GM12878 (cell line): ENCODE data around the gene ARHGEF17. TPM values are rescaled to one million over a fixed set of nuclear protein-coding genes. Genes with fewer than 3 reads are reported as not detected.

Source experiments
- ATF7 ChIP-seq: fragments of 450-650 bp; IDR thresholded peaks from 2 replicates; pipeline ENCODE4 v1.6.1; 2016; ENCODE audit warnings: low read depth, mild to moderate bottlenecking
- CTCF ChIP-seq, 3 experiments: IDR thresholded peaks in 2 of 3; conservative IDR thresholded peaks in 1 of 3; 2 replicates each; pipeline ENCODE4 v1.5.1; 2011; ENCODE audit warnings: low read depth in 3 of 3, low read length in 3 of 3, mild to moderate bottlenecking in 3 of 3, control low read depth in 2 of 3, moderate library complexity in 2 of 3, inconsistent platforms in 1 of 3, mixed read lengths in 1 of 3; ENCODE audit not compliant: control insufficient read depth in 2 of 3, insufficient read depth in 1 of 3; ENCODE audit errors: extremely low read depth in 1 of 3
- CUX1 ChIP-seq: IDR thresholded peaks from 2 replicates; pipeline ENCODE4 v1.6.1; 2012; ENCODE audit warnings: improper control_type of control experiment, low read depth, low read length; ENCODE audit not compliant: insufficient replicate concordance
- GABPA ChIP-seq: IDR thresholded peaks from 2 replicates; pipeline ENCODE4 v1.6.1; 2014; ENCODE audit warnings: antibody characterized with exemption, low read depth, mild to moderate bottlenecking, inconsistent platforms
- MEF2A ChIP-seq: IDR thresholded peaks from 2 replicates; pipeline ENCODE4 v1.6.1; 2011; ENCODE audit warnings: low read depth, mild to moderate bottlenecking, low read length, moderate library complexity; ENCODE audit not compliant: insufficient read depth
- PML ChIP-seq: IDR thresholded peaks from 2 replicates; pipeline ENCODE4 v1.6.1; 2012; ENCODE audit warnings: low read length, inconsistent platforms
- RUNX3 ChIP-seq: IDR thresholded peaks from 2 replicates; pipeline ENCODE4 v1.6.1; 2012; ENCODE audit warnings: low read length, inconsistent platforms
- SMC3 ChIP-seq: IDR thresholded peaks from 2 replicates; pipeline ENCODE4 v1.6.1; 2011; ENCODE audit warnings: low read length, improper control_type of control experiment, borderline replicate concordance
- ZNF207 ChIP-seq: fragments of 450-650 bp; IDR thresholded peaks from 2 replicates; pipeline ENCODE4 v1.6.1; 2014; ENCODE audit warnings: antibody characterized with exemption, mild to moderate bottlenecking, borderline replicate concordance
- ZNF217 ChIP-seq: fragments of 450-650 bp; IDR thresholded peaks from 2 replicates; pipeline ENCODE4 v1.6.1; 2017; ENCODE audit warnings: antibody characterized with exemption, mild to moderate bottlenecking
- polyA plus RNA-seq, 11 experiments: library from polyadenylated mRNA; depleted of rRNA in 4 of 11; unstranded in 6 of 11; stranded (reverse) in 5 of 11; fragments of >200 nt; fragmentation: Nextera tagmentation in 4 of 11; fragmentation: Illumina TruSeq in 1 of 11; extraction: Ambion mirVana in 4 of 11; extraction: Trizol in 1 of 11; gene quantifications; 1 replicate in 1 of 11; 2 replicates in 10 of 11; pipeline versions ENCODE4 v1.2.1 to v1.2.3, GENCODE V29; 2011 to 2016; ENCODE audit warnings: inconsistent platforms in 2 of 11, missing spikeins in 2 of 11, low read depth in 1 of 11
- total RNA-seq, 4 experiments: library from RNA; depleted of rRNA in 3 of 4; stranded (reverse); fragments of >200 nt in 3 of 4; fragmentation: Illumina TruSeq in 1 of 4; extraction: Trizol in 1 of 4; gene quantifications; 2 replicates each; pipeline versions ENCODE4 v1.2.1 to v1.2.3, GENCODE V29; 2013 to 2021

ARHGEF17 gene
- total and polyA plus RNA-seq, 10 of the 15 experiments (the other 5 are each of a cell fraction or from before 2014, with no cell fraction given) = 0.15 to 11.0 (median 1.7) TPM

- TF ChIP-seq CUX1 = no peak
- no peak for TF ChIP-seq PML
- peak; percentile 21; the same call in 1 of the 2 replicates for TF ChIP-seq ZNF217
- TF ChIP-seq RUNX3 = peak; percentile 66
- no peak for TF ChIP-seq GABPA
- TF ChIP-seq ZNF207 = no peak
- no peak for TF ChIP-seq ATF7
- TF ChIP-seq CTCF (IDR thresholded peaks at IDR 0.05 in 2 of 3, conservative IDR thresholded peaks at IDR 0.05 in 1 of 3; ENCODE audit: control insufficient read depth in 2 of 3, extremely low read depth in 1 of 3, insufficient read depth in 1 of 3, low read depth in 3 of 3, low read length in 3 of 3) = no peak
- no peak for TF ChIP-seq SMC3
- no peak for TF ChIP-seq MEF2A
- TF ChIP-seq, all 136 proteins: peak for 12
Observed at GRCh38 chr11:73313652-73314051, 5.6 kb downstream of the ARHGEF17 start (continued).
